CD8-positive, alpha-beta memory T cell (primary cell): ENCODE results near the gene ANKRD13D. TPM values are rescaled to one million over a fixed set of nuclear protein-coding genes. Genes with fewer than 3 reads are reported as not detected.
"Not testable (repeated sequence)": the region's sequence is repeated elsewhere in the genome, so short reads cannot be mapped to it uniquely, and the experiment has no call there.

Experiments used
- CTCF ChIA-PET: fragments of 350-600 bp; sonication (Branson Sonifier 250); formaldehyde crosslinking; loops from one replicate; lab custom pipeline; 2021; ENCODE audit warnings: antibody characterized with exemption; lab: Charles Lee
- POLR2A ChIA-PET: fragments of 350-600 bp; sonication (Branson Sonifier 250); formaldehyde crosslinking; loops from one replicate; lab custom pipeline; 2021; ENCODE audit warnings: antibody characterized with exemption; lab: Charles Lee
- DNase-seq, 5 donors: peaks; one replicate each; pipeline versions ENCODE4 v3.0.0 to v3.0.0-alpha.2; 2020 to 2022; ENCODE audit warnings: mixed read lengths in 1 of 5
- H3K27ac ChIP-seq: one replicate; pipeline ENCODE4 v1.7.0; 2013; ENCODE audit warnings: low read depth, mild to moderate bottlenecking, low read length, moderate library complexity
- H3K27me3 ChIP-seq: 2 replicates; pipeline ENCODE4 v1.7.0; 2013; ENCODE audit warnings: low read length, mild to moderate bottlenecking; ENCODE audit not compliant: insufficient read depth, poor library complexity, severe bottlenecking
- H3K36me3 ChIP-seq: 2 replicates; pipeline ENCODE4 v1.7.0; 2013; ENCODE audit warnings: mild to moderate bottlenecking, low read length, moderate library complexity; ENCODE audit not compliant: insufficient read depth
- H3K4me1 ChIP-seq: 2 replicates; pipeline ENCODE4 v1.7.0; 2013; ENCODE audit warnings: mild to moderate bottlenecking, low read length, moderate library complexity; ENCODE audit not compliant: insufficient read depth
- H3K4me3 ChIP-seq: 2 replicates; pipeline ENCODE4 v1.7.0; 2013; ENCODE audit warnings: mild to moderate bottlenecking, low read length
- H3K9me3 ChIP-seq: 2 replicates; pipeline ENCODE4 v1.7.0; 2013; ENCODE audit warnings: mild to moderate bottlenecking, low read length
- H3K27ac Mint-ChIP-seq, 8 donors: one replicate each; pipeline ENCODE4 v1.8.0; 2020 to 2021; ENCODE audit warnings: mixed read lengths in 8 of 8, mild to moderate bottlenecking in 6 of 8, inconsistent platforms in 3 of 8, moderate library complexity in 3 of 8
- H3K27me3 Mint-ChIP-seq, 2 donors: one replicate each; pipeline ENCODE4 v1.8.0; 2020 to 2021; ENCODE audit warnings: mixed read lengths in 2 of 2, mild to moderate bottlenecking in 1 of 2, moderate library complexity in 1 of 2
- H3K36me3 Mint-ChIP-seq, 3 donors: one replicate each; pipeline ENCODE4 v1.8.0; 2020 to 2021; ENCODE audit warnings: mixed read lengths in 3 of 3, inconsistent platforms in 1 of 3, mild to moderate bottlenecking in 1 of 3
- H3K4me1 Mint-ChIP-seq, 3 donors: one replicate each; pipeline ENCODE4 v1.8.0; 2020 to 2021; ENCODE audit warnings: mixed read lengths in 3 of 3, inconsistent platforms in 1 of 3, mild to moderate bottlenecking in 1 of 3
- H3K4me3 Mint-ChIP-seq, 7 donors: one replicate each; pipeline ENCODE4 v1.8.0; 2020 to 2021; ENCODE audit warnings: mixed read lengths in 7 of 7, mild to moderate bottlenecking in 6 of 7, moderate library complexity in 4 of 7, inconsistent platforms in 2 of 7
- H3K9me3 Mint-ChIP-seq, 5 donors: one replicate each; pipeline ENCODE4 v1.8.0; 2020 to 2022; ENCODE audit warnings: mixed read lengths in 5 of 5, mild to moderate bottlenecking in 3 of 5, moderate library complexity in 2 of 5, inconsistent platforms in 1 of 5
- polyA plus RNA-seq: library from polyadenylated mRNA; unstranded; fragments of 300-500 nt; fragmentation: Illumina TruSeq; gene quantifications from one replicate; pipeline ENCODE4 v1.2.3, GENCODE V29; 2021
- total RNA-seq, 2 experiments: library from RNA; stranded (reverse); gene quantifications; one replicate each; pipeline ENCODE4 v1.2.3, GENCODE V29; 2021

ANKRD13D gene
- total and polyA plus RNA-seq, 3 experiments from 2014 or later, result 23.9 to 90.1 (median 84.9) TPM

DNA sequence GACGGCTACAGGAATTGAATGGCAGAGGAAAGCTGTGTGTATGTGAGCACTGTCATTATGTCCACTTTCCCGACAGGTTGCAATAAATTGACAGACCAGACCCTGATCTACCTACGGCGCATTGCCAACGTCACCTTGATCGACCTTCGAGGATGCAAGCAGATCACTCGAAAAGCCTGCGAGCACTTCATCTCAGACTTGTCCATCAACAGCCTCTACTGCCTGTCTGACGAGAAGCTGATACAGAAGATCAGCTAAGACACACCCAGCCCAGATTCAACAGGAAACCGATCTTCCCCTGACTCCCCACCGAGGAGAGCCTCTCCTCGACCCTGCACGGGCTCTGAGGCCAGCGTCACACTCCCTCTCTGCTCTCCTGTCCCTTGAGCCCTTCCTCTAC lies 34.3 kb upstream of the ANKRD13D start:
- H3K9me3 ChIP-seq, result no peaks in the 10 kb centered on the region
- POLR2A ChIA-PET, result interaction anchor here (3.0 kb wide), 1 partner anchor 14 kb away, joined by 15 read pairs; no protein-coding TSS in a partner anchor
- DNase-seq, result peak in 1 of 5 donors; percentile 19
- Mint-ChIP-seq H3K27me3 (peaks cover 0 to 4% of the 10 kb centered on the region in 2 donors), H3K4me3 (peak overlapping the region in 1 of 7 donors; percentile 16), H3K9me3 (no peaks in the 10 kb centered on the region), H3K36me3 (peaks cover 14 to 76% (median 24%) of the 10 kb centered on the region in 3 donors), H3K4me1 (peaks cover 18 to 56% (median 32%) of the 10 kb centered on the region in 3 donors), H3K27ac (peak overlapping the region in 3 of 8 donors; percentile 61 to 90 (median 67))
- peaks cover 20% of the 10 kb centered on the region for H3K4me1 ChIP-seq
- no peaks in the 10 kb centered on the region for H3K27me3 ChIP-seq
- CTCF ChIA-PET, result interaction anchor here (2.2 to 2.7 kb wide), 2 partner anchors 8 to 63 kb away, joined by 8 to 24 read pairs; no protein-coding TSS in a partner anchor
- peaks cover 62% of the 10 kb centered on the region for H3K36me3 ChIP-seq
- H3K4me3 ChIP-seq, result no peak overlapping the region
- H3K27ac ChIP-seq, result no peak overlapping the region

DNA sequence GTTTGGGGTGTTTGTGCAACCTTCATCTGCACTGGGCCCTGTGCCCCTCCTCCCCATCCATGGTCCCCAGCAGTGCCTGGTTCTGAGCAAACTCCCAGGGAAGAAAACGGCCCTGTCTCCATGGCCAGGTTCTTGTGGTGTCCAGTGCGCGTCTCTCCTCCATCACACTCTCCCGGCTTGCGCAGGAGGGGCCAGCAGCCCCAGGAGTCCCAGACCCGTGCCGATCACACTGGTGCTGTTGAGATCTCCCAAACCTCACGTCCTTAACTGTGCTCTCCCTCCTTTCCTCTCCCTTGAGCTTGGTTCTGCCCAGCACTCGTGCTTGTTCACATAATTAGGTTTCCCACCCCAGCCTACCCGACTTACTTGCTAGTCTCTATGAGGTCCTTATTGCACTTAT lies 33.8 kb upstream of the ANKRD13D start:
- no peak overlapping the region for H3K27ac ChIP-seq
- peaks cover 20% of the 10 kb centered on the region for H3K4me1 ChIP-seq
- ChIA-PET POLR2A (interaction anchor here (1.1 kb wide), 1 partner anchor 16 kb away, joined by 3 read pairs; no protein-coding TSS in a partner anchor), CTCF (interaction anchor here (1.7 kb wide), 1 partner anchor 9 kb away, joined by 4 read pairs; no protein-coding TSS in a partner anchor)
- peak in 1 of 5 donors; percentile 42 for DNase-seq
- H3K4me3 Mint-ChIP-seq, result no peak overlapping the region
- peaks cover 19 to 56% (median 32%) of the 10 kb centered on the region in 3 donors for H3K4me1 Mint-ChIP-seq
- H3K36me3 ChIP-seq, result peaks cover 56% of the 10 kb centered on the region
- no peak overlapping the region for H3K4me3 ChIP-seq
- H3K27ac Mint-ChIP-seq, result peak overlapping the region in 5 of 8 donors; percentile 51 to 86 (median 67)
- H3K36me3 Mint-ChIP-seq, result peaks cover 14 to 70% (median 23%) of the 10 kb centered on the region in 3 donors
- H3K9me3 ChIP-seq, result no peaks in the 10 kb centered on the region
- peaks cover 0 to 4% of the 10 kb centered on the region in 2 donors for H3K27me3 Mint-ChIP-seq
- H3K27me3 ChIP-seq, result no peaks in the 10 kb centered on the region
- no peaks in the 10 kb centered on the region for H3K9me3 Mint-ChIP-seq

DNA sequence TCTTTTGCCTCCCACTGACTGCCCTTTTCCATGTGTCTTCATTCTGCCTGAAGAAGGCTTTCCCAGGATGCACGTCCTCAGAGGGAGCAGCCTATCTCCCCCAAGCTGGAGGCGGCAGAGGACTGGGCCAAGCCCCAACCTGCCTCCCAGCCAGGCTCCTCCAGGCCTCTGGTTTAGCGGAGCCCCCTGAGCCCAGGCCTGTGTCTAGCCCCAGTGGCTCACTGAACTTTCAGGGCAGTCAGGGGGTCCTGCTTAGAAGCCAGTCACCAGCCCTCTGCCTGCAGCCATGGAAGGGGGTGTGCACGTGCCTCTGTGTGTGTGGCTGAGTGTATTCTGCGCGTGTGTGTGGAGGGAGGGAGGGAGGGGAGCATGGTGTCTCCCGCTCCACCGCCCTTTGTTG lies 33.2 kb upstream of the ANKRD13D start:
- ChIA-PET POLR2A (interaction anchor here (1.1 kb wide), 1 partner anchor 16 kb away, joined by 3 read pairs; no protein-coding TSS in a partner anchor), CTCF (interaction anchor here (1.7 kb wide), 1 partner anchor 9 kb away, joined by 4 read pairs; no protein-coding TSS in a partner anchor)
- Mint-ChIP-seq H3K9me3 (no peaks in the 10 kb centered on the region), H3K27me3 (peaks cover 0 to 4% of the 10 kb centered on the region in 2 donors), H3K4me3 (no peak overlapping the region), H3K4me1 (peaks cover 20 to 56% (median 32%) of the 10 kb centered on the region in 3 donors), H3K27ac (peak overlapping the region in 5 of 8 donors; percentile 51 to 86 (median 67)), H3K36me3 (peaks cover 14 to 65% (median 19%) of the 10 kb centered on the region in 3 donors)
- no peak overlapping the region for H3K4me3 ChIP-seq
- DNase-seq, result peak in 1 of 5 donors; percentile 32
- no peaks in the 10 kb centered on the region for H3K27me3 ChIP-seq
- peaks cover 20% of the 10 kb centered on the region for H3K4me1 ChIP-seq
- H3K36me3 ChIP-seq, result peaks cover 51% of the 10 kb centered on the region
- H3K9me3 ChIP-seq, result no peaks in the 10 kb centered on the region
- H3K27ac ChIP-seq, result no peak overlapping the region

DNA sequence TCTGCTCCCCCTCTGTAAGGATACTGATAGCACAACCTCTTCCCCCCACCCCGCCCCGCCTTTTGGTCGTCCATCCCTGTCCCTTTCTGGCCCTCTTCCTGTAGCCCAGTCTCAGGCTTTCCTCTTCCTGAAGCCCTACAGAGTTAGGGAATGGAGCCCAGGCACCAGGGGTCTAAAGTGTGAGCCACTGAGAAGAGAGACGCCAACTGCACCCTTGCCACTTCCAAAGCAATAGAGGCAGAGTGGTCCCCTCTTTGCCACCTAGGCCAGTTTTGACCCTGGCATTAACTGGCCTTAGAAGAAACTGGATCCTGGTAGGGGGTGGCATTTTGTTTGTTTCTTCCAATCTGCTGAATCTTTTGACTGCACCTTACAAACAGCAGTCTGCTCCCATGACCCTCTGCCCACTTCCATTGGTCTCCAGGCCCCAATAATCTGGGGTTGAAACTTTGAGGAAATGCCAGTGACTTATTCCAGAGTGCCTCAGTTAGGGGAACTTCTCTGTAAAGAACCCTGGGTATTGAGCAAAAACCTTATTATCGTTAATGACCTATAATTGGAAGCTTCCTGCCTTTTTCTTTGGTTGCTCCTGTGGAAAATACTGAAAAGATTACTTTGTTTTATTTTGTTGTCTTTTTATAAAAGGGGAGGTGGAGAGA lies 32.5 kb upstream of the ANKRD13D start:
- no peak overlapping the region for H3K27ac ChIP-seq
- peak overlapping the region in 1 of 7 donors; percentile 56 for H3K4me3 Mint-ChIP-seq
- H3K4me1 ChIP-seq, result peaks cover 23% of the 10 kb centered on the region
- POLR2A ChIA-PET, result interaction anchor here (0.6 to 1.1 kb wide), 2 partner anchors 17 to 930 kb away, joined by 3 to 4 read pairs; no protein-coding TSS in a partner anchor
- H3K4me1 Mint-ChIP-seq, result peaks cover 23 to 54% (median 25%) of the 10 kb centered on the region in 3 donors
- H3K27me3 Mint-ChIP-seq, result peaks cover 0 to 4% of the 10 kb centered on the region in 2 donors
- peak overlapping the region in 5 of 8 donors; percentile 6 to 60 (median 52) for H3K27ac Mint-ChIP-seq
- CTCF ChIA-PET, result interaction anchor here (1.7 kb wide), 1 partner anchor 10 kb away, joined by 4 read pairs; no protein-coding TSS in a partner anchor
- H3K36me3 Mint-ChIP-seq, result peaks cover 14 to 58% (median 17%) of the 10 kb centered on the region in 3 donors
- no peak overlapping the region for H3K4me3 ChIP-seq
- H3K9me3 Mint-ChIP-seq, result no peaks in the 10 kb centered on the region
- H3K9me3 ChIP-seq, result no peaks in the 10 kb centered on the region
- peaks cover 44% of the 10 kb centered on the region for H3K36me3 ChIP-seq
- peak in 1 of 5 donors; percentile 14 for DNase-seq
- H3K27me3 ChIP-seq, result no peaks in the 10 kb centered on the region

DNA sequence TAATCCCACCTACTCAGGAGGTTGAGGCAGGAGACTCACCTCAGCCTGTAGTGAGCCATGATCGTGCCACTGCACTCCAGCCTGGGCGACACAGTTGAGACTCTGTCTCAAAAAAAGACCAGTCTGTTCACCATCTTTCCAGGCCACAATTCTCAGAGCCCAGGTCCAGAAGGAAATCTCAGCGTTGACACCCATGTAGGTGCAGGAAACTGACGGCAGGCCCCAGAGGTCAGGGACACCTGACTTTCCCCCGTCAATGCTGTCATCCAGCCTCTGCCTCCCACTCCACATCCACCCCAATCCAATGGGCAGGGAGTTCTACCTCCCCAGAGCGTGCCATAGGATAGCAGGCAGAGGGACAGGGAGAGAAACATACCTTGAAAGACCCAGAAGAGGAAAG lies 28.7 kb upstream of the ANKRD13D start:
- Mint-ChIP-seq H3K27me3 (peaks cover 3 to 8% of the 10 kb centered on the region in 2 donors), H3K36me3 (peaks cover 0 to 20% (median 3%) of the 10 kb centered on the region in 3 donors), H3K4me3 (peak overlapping the region in 1 of 7 donors; percentile 32), H3K4me1 (peaks cover 26 to 53% (median 26%) of the 10 kb centered on the region in 3 donors), H3K27ac (peak overlapping the region in 1 of 8 donors; percentile 27), H3K9me3 (no peaks in the 10 kb centered on the region)
- Histone ChIP-seq H3K9me3 (no peaks in the 10 kb centered on the region), H3K4me3 (no peak overlapping the region), H3K36me3 (peaks cover 6% of the 10 kb centered on the region), H3K27ac (no peak overlapping the region), H3K27me3 (no peaks in the 10 kb centered on the region), H3K4me1 (peaks cover 22% of the 10 kb centered on the region)
- DNase-seq, result no peak
- ChIA-PET CTCF (no interaction called here), POLR2A (no interaction called here)

DNA sequence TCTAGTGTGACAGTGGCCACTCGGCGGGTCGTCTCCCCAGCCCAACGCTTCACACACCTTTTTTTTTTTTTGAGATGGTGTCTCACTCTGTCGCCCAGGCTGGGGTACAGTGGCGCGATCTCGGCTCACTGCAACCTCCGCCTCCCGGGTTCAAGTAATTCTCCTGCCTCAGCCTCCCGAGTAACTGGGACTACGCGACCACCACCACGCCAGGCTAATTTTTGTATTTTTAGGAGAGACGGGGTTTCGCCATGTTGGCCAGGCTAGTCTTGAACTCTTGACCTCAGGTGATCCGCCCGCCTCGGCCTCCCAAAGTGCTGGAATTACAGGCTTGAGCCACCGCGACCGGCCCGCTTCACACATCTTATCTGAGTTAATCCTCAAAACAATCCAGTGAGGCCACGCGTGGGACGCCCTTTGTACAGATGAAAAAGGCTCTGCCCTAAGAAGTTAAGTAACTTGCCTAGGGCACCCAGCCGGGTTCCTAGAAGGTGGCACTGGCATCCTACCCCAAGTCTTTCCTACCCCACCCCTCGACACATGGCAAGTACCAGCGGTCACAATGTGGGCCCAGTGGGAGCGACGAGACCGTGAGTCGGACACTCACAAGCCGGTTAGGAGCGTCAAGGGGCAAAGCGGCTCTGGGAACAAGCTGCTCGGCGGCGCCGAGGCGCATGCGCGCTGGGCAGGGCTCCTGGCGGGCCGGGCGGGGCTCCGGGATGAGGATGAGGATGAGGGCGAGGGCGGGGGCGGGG lies 28.0 kb upstream of the ANKRD13D start:
- H3K4me3 ChIP-seq, H3K27me3 Mint-ChIP-seq, H3K27me3 ChIP-seq, H3K27ac ChIP-seq, H3K9me3 Mint-ChIP-seq, H3K36me3 ChIP-seq, H3K9me3 ChIP-seq: not testable (repeated sequence)
- Mint-ChIP-seq H3K4me1 (peaks cover 31 to 56% (median 32%) of the 10 kb centered on the region in 3 donors), H3K4me3 (peak overlapping the region in 3 of 7 donors; percentile 24 to 74 (median 61)), H3K27ac (peak overlapping the region in 2 of 8 donors; percentile 26 to 27), H3K36me3 (peaks cover 0 to 15% (median 0%) of the 10 kb centered on the region in 3 donors)
- peaks cover 29% of the 10 kb centered on the region for H3K4me1 ChIP-seq
- CTCF ChIA-PET, result interaction anchor here (0.9 to 4.9 kb wide), 12 partner anchors 8 to 125 kb away, joined by 3 to 94 read pairs (median 9); partner anchors contain the start of genes POLD4 and SSH3
- DNase-seq, result peak in 2 of 5 donors; percentile 28 to 49
- POLR2A ChIA-PET, result interaction anchor here (2.5 kb wide), 1 partner anchor 21 kb away, joined by 9 read pairs; no protein-coding TSS in a partner anchor

DNA sequence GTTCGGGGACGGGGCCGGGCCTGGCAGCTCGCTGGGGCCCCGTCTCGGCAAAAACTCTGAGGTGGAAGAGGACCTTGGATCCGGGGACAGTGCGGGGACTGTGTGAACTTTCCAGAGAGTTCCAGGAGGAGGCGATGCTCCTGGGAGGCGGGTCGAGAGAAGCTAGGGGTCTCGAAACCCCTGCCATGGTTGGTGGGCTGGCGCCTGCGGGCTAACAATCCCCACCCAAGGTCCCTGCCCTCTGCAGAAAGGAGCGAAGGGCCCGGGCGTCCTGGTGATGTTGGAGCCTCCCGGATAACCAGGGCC lies 27.5 kb upstream of the ANKRD13D start:
- H3K27ac ChIP-seq, result no peak overlapping the region
- Mint-ChIP-seq H3K27me3 (peaks cover 3 to 8% of the 10 kb centered on the region in 2 donors), H3K27ac (peak overlapping the region in 1 of 8 donors; percentile 19), H3K4me3 (peak overlapping the region in 1 of 7 donors; percentile 59), H3K9me3 (no peaks in the 10 kb centered on the region), H3K36me3 (peaks cover 0 to 9% (median 0%) of the 10 kb centered on the region in 3 donors), H3K4me1 (peaks cover 31 to 57% (median 32%) of the 10 kb centered on the region in 3 donors)
- no peak overlapping the region for H3K4me3 ChIP-seq
- ChIA-PET POLR2A (interaction anchor here (1.0 to 2.5 kb wide), 3 partner anchors 16 to 42 kb away, joined by 3 to 9 read pairs (median 6); partner anchors contain the start of gene SSH3), CTCF (interaction anchor here (0.7 to 4.9 kb wide), 25 partner anchors 8 to 167 kb away, joined by 3 to 94 read pairs (median 5); partner anchors contain the start of genes POLD4 and SSH3)
- H3K27me3 ChIP-seq, result no peaks in the 10 kb centered on the region
- H3K9me3 ChIP-seq, result no peaks in the 10 kb centered on the region
- peaks cover 29% of the 10 kb centered on the region for H3K4me1 ChIP-seq
- DNase-seq, result peak in 1 of 5 donors; percentile 46
- H3K36me3 ChIP-seq, result no peaks in the 10 kb centered on the region
